Esophagus squamous epithelium (tissue), 5 donors: Measurements from ENCODE around the gene SLC26A3. TPM values are rescaled to one million over a fixed set of nuclear protein-coding genes. Genes with fewer than 3 reads are reported as not detected.
A peak's percentile ranks its signal among the peaks of the same experiment; 100 is the strongest.

Source experiments
- DNase-seq: peaks from one replicate; lab custom pipeline; 2025; lab: John Stamatoyannopoulos, UW
- H3K27ac ChIP-seq, 4 donors: fragments of 200-600 bp; sonication (generic); one replicate each; pipeline ENCODE4 v1.5.1; 2016 to 2019; ENCODE audit warnings: mild to moderate bottlenecking in 1 of 4
- H3K27me3 ChIP-seq, 4 donors: fragments of 200-600 bp; sonication (generic); 1 replicate in 3 of 4; 2 replicates in 1 of 4; pipeline versions ENCODE4 v1.5.1 to v1.6.0; 2017 to 2021; ENCODE audit warnings: antibody characterized with exemption in 1 of 4
- H3K36me3 ChIP-seq, 3 donors: fragments of 200-600 bp; sonication (generic); one replicate each; pipeline ENCODE4 v1.5.1; 2016 to 2019
- H3K4me1 ChIP-seq, 3 donors: fragments of 200-600 bp; sonication (generic); one replicate each; pipeline ENCODE4 v1.5.1; 2017 to 2019
- H3K4me3 ChIP-seq, 4 donors: fragments of 200-600 bp; sonication (generic); 1 replicate in 3 of 4; 2 replicates in 1 of 4; pipeline ENCODE4 v1.5.1; 2016 to 2019; ENCODE audit warnings: mild to moderate bottlenecking in 2 of 4, moderate library complexity in 1 of 4
- H3K9me3 ChIP-seq, 3 donors: fragments of 200-600 bp; sonication (generic); one replicate each; pipeline ENCODE4 v1.5.1; 2016 to 2019
- CTCF ChIP-seq, 6 experiments: fragments of 450-650 bp in 4 of 6; fragments of 200-600 bp in 2 of 6; sonication (generic) in 2 of 6; IDR thresholded peaks; one replicate each; pipeline ENCODE4 v1.5.1; 2016 to 2019; ENCODE audit warnings: antibody characterized with exemption in 6 of 6, mild to moderate bottlenecking in 4 of 6, moderate library complexity in 4 of 6
- POLR2A ChIP-seq, 4 donors: fragments of 450-650 bp; IDR thresholded peaks; one replicate each; pipeline ENCODE4 v1.6.1; 2017; ENCODE audit warnings: antibody characterized with exemption in 4 of 4, mild to moderate bottlenecking in 4 of 4, moderate library complexity in 3 of 4
- WGBS, 2 donors: methylation state at CpG; one replicate each; pipeline ENCODE4 v1.1.5; 2018; 5-methylcytosine and 5-hydroxymethylcytosine counted together
- intact Hi-C: fragments of 100-400 bp; cut with DNase I; formaldehyde crosslinking; loops from one replicate; pipeline ENCODE4 v1.15.0; 2022
- total RNA-seq, 4 donors: library from RNA; depleted of rRNA; stranded (reverse); fragments of >200 nt; gene quantifications; one replicate each; pipeline ENCODE4 v1.1.0, GENCODE V29; 2016
- donor health status: DM: yes; HTN: yes; CAD: no.

SLC26A3 gene
- total RNA-seq, 4 donors from 2014 or later, result not detected

DNA sequence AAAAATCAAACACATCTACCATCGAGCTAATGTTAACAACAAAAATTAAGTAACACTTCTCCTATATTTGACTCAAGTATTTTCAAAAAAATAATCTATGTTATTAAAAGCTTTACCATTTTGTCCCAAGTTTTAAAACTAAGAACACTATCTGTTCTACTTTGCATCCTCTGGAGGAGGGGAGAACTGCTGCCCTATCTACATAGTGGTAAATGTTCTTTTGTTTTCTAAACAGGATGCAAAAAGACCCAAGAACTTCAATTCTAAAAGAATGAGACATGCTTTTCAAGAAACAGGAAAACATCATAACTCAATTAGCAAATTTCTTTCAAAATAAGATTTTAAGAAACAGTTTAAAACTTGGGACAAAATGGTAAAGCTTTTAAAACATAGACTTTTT lies 14.8 kb downstream of the SLC26A3 start:
- Histone ChIP-seq H3K36me3 (no peaks in the 10 kb centered on the region), H3K4me3 (no peak overlapping the region), H3K27ac (no peak overlapping the region), H3K27me3 (no peaks in the 10 kb centered on the region), H3K4me1 (peaks cover 0 to 4% (median 0%) of the 10 kb centered on the region in 3 donors), H3K9me3 (no peaks in the 10 kb centered on the region)
- intact Hi-C loops, result no loop called here
- WGBS, 2 donors, result 76 to 100% methylated on average over 1 of the region's 1 CpG
- TF ChIP-seq POLR2A (IDR thresholded peaks at IDR 0.05) (no peak), CTCF (IDR thresholded peaks at IDR 0.05) (no peak)
- DNase-seq, result no peak

DNA sequence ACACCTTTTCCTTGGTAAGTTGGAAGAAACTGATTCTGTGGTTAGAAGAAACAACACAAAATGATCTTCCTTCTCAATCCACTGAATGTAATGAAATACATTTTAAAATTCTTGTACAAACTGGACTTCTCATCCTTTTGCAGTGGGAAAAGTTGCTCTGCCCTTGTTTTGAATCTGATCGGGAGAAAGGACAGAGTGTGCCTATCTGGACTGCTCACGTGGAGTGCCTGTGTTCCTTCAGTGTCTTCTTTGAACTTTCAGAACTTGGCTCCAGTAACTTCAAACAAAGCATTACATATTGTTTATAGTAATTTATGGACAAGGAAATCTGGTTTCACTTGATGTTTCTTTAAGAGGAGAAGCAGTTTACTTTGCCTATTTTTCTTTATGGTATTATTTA lies 17.1 kb downstream of the SLC26A3 start:
- 22 to 38% methylated on average over 2 of the region's 2 CpGs for WGBS, 2 donors
- peak overlapping the region in 2 of 4 donors; percentile 34 to 48 for H3K27ac ChIP-seq
- no peaks in the 10 kb centered on the region for H3K36me3 ChIP-seq
- H3K9me3 ChIP-seq, result no peaks in the 10 kb centered on the region
- H3K27me3 ChIP-seq, result no peaks in the 10 kb centered on the region
- intact Hi-C loops, result no loop called here
- TF ChIP-seq POLR2A (IDR thresholded peaks at IDR 0.05) (no peak), CTCF (IDR thresholded peaks at IDR 0.05) (no peak)
- peaks cover 0 to 4% (median 0%) of the 10 kb centered on the region in 3 donors for H3K4me1 ChIP-seq
- no peak for DNase-seq
- H3K4me3 ChIP-seq, result no peak overlapping the region

GRCh38 chr7:107785170-107785569 lies 17.9 kb downstream of the SLC26A3 start:
- no peaks in the 10 kb centered on the region for H3K27me3 ChIP-seq
- H3K9me3 ChIP-seq, result no peaks in the 10 kb centered on the region
- peaks cover 0 to 4% (median 0%) of the 10 kb centered on the region in 3 donors for H3K4me1 ChIP-seq
- no peak for DNase-seq
- intact Hi-C loops, result no loop called here
- no peak overlapping the region for H3K4me3 ChIP-seq
- no peaks in the 10 kb centered on the region for H3K36me3 ChIP-seq
- WGBS, 2 donors, result 73 to 77% methylated on average over 2 of the region's 2 CpGs
- TF ChIP-seq CTCF (IDR thresholded peaks at IDR 0.05) (no peak), POLR2A (IDR thresholded peaks at IDR 0.05) (no peak)
- H3K27ac ChIP-seq, result peak overlapping the region in 2 of 4 donors; percentile 17 to 48

GRCh38 chr7:107783648-107784047 lies 19.4 kb downstream of the SLC26A3 start:
- Histone ChIP-seq H3K27me3 (no peaks in the 10 kb centered on the region), H3K9me3 (no peaks in the 10 kb centered on the region), H3K4me3 (no peak overlapping the region), H3K36me3 (no peaks in the 10 kb centered on the region), H3K27ac (no peak overlapping the region), H3K4me1 (peaks cover 0 to 4% (median 0%) of the 10 kb centered on the region in 3 donors)
- WGBS, 2 donors, result 83 to 94% methylated on average over 1 of the region's 1 CpG
- no peak for DNase-seq
- intact Hi-C loops, result no loop called here
- TF ChIP-seq POLR2A (IDR thresholded peaks at IDR 0.05) (no peak), CTCF (IDR thresholded peaks at IDR 0.05) (no peak)

- H3K36me3 ChIP-seq, result no peaks in the 10 kb centered on the region
- whole genome bisulfite sequencing, 2 donors, result 64 to 65% methylated on average over 3 of the region's 3 CpGs
- no peak for DNase-seq
- intact Hi-C loops, result no loop called here
- H3K4me3 ChIP-seq, result no peak overlapping the region
- peaks cover 0 to 4% (median 0%) of the 10 kb centered on the region in 3 donors for H3K4me1 ChIP-seq
- no peak overlapping the region for H3K27ac ChIP-seq
- no peaks in the 10 kb centered on the region for H3K27me3 ChIP-seq
- TF ChIP-seq POLR2A (IDR thresholded peaks at IDR 0.05) (no peak), CTCF (IDR thresholded peaks at IDR 0.05) (no peak)
- no peaks in the 10 kb centered on the region for H3K9me3 ChIP-seq
These were observed 20.6 kb downstream of the SLC26A3 start for GRCh38 chr7:107782374-107782773.
